GM21723 (cell line): ENCODE measurements around the gene MAP2K5.

Experiments used
- ATAC-seq: cut with Tn5 transposase; IDR thresholded peaks from one replicate; pipeline ENCODE4 v1.9.1; 2021; ENCODE audit warnings: mild to moderate bottlenecking, moderate library complexity; ENCODE audit not compliant: unreplicated experiment

Gene MAP2K5

GRCh38 chr15:67521029-67521782 is 21.3 kb upstream of the MAP2K5 start, which contains the start of gene C15orf61:
Gene C15orf61, plus strand, starts transcription at chr15:67521131. Its CDS starts 118 bp downstream, at chr15:67521249.
- peak; percentile 74 for ATAC-seq

DNA sequence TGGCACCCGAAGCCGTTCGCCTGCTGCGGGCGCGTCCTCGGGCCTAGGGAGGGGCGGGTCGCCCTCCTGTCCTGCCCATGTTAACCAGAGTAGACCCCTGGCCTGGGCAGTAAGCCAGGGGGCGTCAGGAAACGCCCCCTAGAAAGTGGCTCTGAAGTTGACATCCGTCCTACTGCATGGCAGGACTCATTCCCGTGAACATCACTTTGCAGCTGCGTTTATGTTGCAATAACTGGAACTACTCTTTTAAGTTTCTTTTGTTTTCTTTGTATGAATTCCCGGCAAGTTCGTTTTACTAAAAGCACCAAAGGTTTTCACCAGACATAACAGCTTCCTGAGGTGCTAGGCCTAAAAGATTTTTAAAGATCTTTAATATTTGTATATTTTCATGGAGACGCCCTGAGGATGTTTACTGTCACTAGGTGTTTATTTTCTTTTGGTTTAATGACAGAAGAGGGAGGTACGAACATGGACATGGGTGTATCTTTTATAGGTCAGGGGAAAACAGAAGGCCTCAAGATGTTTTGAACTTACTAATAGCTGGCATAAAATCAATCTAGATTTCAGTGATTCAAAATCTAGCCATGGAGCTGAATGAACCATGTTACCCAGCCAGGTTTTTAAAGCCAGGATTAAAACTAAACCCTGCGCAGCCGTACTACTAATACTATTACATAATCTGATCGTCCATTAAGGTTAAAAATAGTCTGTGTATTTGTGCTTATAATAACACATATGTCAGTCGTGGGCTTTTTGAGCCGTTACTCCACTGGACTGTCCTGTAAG is 20.5 kb upstream of the MAP2K5 start:
- no peak for ATAC-seq

GRCh38 chr15:67523330-67523729 is 19.2 kb upstream of the MAP2K5 start:
- no peak for ATAC-seq

DNA sequence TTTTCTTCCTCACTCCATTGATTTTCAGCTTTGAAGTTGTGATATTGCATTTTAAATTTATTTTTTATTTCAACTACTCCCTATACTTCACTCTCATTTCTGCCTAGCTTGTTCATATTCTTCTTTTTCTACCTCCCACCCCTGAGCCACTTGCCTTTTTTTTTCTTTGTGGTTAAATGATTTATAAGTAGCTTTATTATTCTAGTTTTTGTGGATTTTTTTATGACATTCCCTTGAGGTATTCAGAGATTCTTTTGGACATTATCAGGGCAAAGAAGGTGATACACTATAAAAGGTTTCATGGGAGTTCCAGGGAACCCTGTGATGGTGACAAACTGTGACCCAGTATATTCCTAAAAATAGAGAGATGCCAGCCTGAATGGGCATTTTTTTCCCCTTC is 18.3 kb upstream of the MAP2K5 start:
- no peak for ATAC-seq

- no peak for ATAC-seq
These were observed 14.0 kb upstream of the MAP2K5 start for GRCh38 chr15:67528513-67528912.

- no peak for ATAC-seq
These were observed 11.1 kb upstream of the MAP2K5 start for GRCh38 chr15:67531379-67531914.

GRCh38 chr15:67533873-67534272 is 8.6 kb upstream of the MAP2K5 start:
- ATAC-seq = no peak

DNA sequence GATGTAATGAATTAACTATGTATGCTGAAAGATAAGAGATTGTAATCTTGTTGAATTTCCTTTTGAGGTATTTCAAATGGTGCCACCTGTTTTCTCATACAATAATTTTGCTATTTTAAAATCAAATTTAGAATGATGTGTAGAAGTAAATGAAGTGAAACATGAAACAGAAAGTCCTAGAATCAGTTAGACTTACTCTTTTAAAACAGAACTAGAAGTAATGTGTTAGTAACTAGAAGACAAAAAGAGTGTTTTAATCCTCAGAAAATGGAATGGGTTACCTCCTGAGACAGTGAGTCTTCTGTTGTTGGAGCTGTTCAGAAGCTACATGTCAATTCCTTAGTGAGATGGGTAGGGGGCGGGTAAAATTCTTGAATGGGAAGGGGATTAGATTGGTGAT is 8.1 kb upstream of the MAP2K5 start:
- no peak for ATAC-seq

GRCh38 chr15:67537771-67538170 is 4.7 kb upstream of the MAP2K5 start:
- ATAC-seq = no peak

GRCh38 chr15:67543348-67543718 is 830 bp downstream of the MAP2K5 start:
- ATAC-seq = no peak

- no peak for ATAC-seq
These were observed 2.0 kb downstream of the MAP2K5 start for GRCh38 chr15:67544475-67544874.

- no peak for ATAC-seq
These were observed 3.4 kb downstream of the MAP2K5 start for GRCh38 chr15:67545864-67546263.

DNA sequence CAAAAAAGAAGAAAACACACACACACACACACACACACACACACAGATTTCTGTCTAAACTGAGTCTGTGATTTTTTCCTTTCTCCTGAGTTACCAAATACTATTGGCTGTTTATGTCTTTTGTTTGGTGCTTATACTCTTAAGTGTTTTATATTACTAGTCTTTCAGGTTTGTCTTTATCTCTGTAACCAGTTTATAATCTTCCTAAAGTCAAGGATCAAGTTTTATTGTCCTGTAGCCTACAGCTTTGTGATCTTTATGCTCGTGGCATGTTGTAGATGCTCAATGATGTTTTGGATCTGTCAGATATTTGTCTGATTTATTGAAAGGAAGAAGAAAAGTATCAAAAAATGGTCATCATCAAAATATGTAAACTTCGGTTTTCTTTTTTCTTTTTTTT is 4.6 kb downstream of the MAP2K5 start:
- no peak for ATAC-seq

GRCh38 chr15:67547836-67548235 is 5.3 kb downstream of the MAP2K5 start:
- ATAC-seq = no peak

GRCh38 chr15:67548236-67548852 is 5.8 kb downstream of the MAP2K5 start:
- ATAC-seq = no peak

- no peak for ATAC-seq
These were observed 6.6 kb downstream of the MAP2K5 start for GRCh38 chr15:67548862-67549651.

DNA sequence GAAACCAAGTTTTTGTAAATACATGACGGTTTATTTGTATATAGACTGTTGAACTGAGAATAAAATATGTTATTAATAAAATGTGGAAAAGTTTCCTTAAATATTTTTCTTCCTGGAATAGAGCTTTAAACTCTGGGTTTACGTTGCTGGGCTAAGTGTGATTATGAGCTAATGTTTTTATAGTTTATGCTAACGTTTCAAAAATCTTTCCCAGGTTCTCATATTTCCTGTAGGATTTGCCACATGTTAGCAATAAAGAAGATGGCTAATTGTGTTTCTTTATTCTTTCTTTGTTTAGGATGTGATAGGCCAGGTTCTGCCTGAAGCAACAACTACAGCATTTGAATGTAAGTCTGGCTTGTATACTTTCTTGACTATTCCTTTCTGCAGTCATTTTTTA is 7.2 kb downstream of the MAP2K5 start:
- ATAC-seq = no peak

DNA sequence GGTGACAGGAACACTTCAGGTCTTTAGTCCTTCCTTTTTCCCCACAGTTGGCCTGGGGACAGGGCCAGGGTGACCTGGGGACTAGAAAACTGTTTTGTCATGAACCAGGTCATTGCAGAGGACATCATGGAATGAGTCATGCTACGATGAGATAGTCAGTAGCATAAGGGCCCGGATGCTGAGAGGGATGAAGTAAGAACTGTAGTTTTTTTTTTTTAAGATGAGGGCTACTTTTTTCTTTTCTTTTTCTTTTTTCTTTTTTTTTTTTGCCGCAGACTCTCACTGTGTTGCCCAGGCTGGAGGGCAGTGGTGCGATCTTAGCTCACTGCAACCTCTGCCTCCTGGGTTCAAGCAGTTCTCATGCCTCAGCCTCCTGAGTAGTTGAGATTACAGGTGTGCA is 8.0 kb downstream of the MAP2K5 start:
- ATAC-seq = no peak

- no peak for ATAC-seq
These were observed 8.8 kb downstream of the MAP2K5 start for GRCh38 chr15:67551207-67551743.

DNA sequence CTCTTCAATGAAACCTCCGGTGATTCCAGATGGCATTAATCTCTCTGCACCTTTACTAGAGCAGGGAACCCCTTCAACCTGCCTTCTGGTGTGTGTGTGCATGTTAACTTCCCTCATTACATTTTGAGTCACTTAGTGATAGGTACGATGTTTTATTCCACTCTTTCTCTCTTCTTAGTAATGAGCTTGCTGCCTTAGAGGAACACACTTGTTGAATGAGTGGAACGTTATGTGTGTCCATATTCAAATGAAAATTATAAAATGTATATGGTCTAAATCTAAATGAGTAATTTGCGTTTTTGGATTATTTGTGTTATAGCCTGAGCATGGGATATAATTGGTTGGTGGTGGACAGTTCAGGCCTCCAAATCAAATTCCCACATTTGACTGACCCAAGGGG is 12.1 kb downstream of the MAP2K5 start:
- no peak for ATAC-seq
